A549 (cell line): ENCODE results near the gene ZNF248.

Experiments used
- KDM5A ChIP-seq: fragments of 200-600 bp; sonication (generic); IDR thresholded peaks from 2 replicates; pipeline ENCODE4 v1.6.1; 2016; ENCODE audit warnings: antibody characterized with exemption, mild to moderate bottlenecking
- MAFK ChIP-seq: fragments of 450-650 bp; IDR thresholded peaks from 2 replicates; pipeline ENCODE4 v1.6.1; 2014; ENCODE audit not compliant: partially characterized antibody
- POLR2A ChIP-seq: IDR thresholded peaks from 2 replicates; pipeline ENCODE4 v1.6.1; 2012; ENCODE audit warnings: mild to moderate bottlenecking, low read length
- TF ChIP-seq, protein P1 (sequence below): fragments of >200 bp; sonication (Bioruptor Twin); formaldehyde crosslinking; IDR thresholded peaks from 3 replicates; pipeline ENCODE4 v1.5.1; 2016

DNA sequence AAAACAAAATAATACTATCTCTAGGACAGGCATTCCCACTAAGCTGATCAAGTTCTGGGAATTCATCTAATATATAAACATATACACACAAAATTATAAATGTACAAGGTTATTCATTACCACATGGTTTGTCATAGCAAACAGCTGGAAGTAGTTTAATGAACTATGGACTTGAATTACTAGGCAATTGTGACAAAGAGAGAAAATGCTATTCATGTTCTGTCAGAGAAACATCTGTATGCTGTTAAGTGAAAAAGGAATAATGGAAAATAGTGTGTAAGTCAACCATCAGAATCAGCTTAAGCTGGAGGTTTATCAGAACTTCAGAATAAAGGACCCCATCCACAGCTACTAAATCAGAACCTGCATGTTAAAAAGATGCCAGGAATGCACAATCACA lies 2.8 kb downstream of the ZNF248 start:
- no peak for TF ChIP-seq POLR2A
- no peak for TF ChIP-seq MAFK
- TF ChIP-seq KDM5A, result no peak
- TF ChIP-seq, protein P1, sequence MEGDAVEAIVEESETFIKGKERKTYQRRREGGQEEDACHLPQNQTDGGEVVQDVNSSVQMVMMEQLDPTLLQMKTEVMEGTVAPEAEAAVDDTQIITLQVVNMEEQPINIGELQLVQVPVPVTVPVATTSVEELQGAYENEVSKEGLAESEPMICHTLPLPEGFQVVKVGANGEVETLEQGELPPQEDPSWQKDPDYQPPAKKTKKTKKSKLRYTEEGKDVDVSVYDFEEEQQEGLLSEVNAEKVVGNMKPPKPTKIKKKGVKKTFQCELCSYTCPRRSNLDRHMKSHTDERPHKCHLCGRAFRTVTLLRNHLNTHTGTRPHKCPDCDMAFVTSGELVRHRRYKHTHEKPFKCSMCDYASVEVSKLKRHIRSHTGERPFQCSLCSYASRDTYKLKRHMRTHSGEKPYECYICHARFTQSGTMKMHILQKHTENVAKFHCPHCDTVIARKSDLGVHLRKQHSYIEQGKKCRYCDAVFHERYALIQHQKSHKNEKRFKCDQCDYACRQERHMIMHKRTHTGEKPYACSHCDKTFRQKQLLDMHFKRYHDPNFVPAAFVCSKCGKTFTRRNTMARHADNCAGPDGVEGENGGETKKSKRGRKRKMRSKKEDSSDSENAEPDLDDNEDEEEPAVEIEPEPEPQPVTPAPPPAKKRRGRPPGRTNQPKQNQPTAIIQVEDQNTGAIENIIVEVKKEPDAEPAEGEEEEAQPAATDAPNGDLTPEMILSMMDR, result no peak
